AG04449 (cell line): ENCODE results near the gene ZBTB16.

Source experiments
- CTCF ChIA-PET: fragments of 350-600 bp; formaldehyde crosslinking; extraction: SDS; loops from one replicate; lab custom pipeline; 2021; ENCODE audit warnings: antibody characterized with exemption; lab: Yijun Ruan, JAX
- POLR2A ChIA-PET: fragments of 400-600, 350-600 bp; formaldehyde crosslinking; extraction: SDS; loops from one replicate; lab custom pipeline; 2020; ENCODE audit warnings: antibody characterized with exemption, inconsistent platforms; lab: Yijun Ruan, JAX
- DNase-seq: peaks from one replicate; pipeline ENCODE4 v3.0.0-alpha.2; 2010; ENCODE audit warnings: low read depth, low spot score
- H3K4me3 ChIP-seq: 2 replicates; pipeline ENCODE4 v1.5.1; 2011; ENCODE audit warnings: low read depth, mild to moderate bottlenecking, control low read depth, low read length
- TF ChIP-seq, protein P1 (sequence below): IDR thresholded peaks from one replicate; pipeline ENCODE4 v1.5.1; 2011; ENCODE audit warnings: mild to moderate bottlenecking, moderate library complexity, low read length, control low read depth, inconsistent platforms; ENCODE audit not compliant: insufficient read depth; ENCODE audit errors: missing control alignments

The ZBTB16 gene

DNA sequence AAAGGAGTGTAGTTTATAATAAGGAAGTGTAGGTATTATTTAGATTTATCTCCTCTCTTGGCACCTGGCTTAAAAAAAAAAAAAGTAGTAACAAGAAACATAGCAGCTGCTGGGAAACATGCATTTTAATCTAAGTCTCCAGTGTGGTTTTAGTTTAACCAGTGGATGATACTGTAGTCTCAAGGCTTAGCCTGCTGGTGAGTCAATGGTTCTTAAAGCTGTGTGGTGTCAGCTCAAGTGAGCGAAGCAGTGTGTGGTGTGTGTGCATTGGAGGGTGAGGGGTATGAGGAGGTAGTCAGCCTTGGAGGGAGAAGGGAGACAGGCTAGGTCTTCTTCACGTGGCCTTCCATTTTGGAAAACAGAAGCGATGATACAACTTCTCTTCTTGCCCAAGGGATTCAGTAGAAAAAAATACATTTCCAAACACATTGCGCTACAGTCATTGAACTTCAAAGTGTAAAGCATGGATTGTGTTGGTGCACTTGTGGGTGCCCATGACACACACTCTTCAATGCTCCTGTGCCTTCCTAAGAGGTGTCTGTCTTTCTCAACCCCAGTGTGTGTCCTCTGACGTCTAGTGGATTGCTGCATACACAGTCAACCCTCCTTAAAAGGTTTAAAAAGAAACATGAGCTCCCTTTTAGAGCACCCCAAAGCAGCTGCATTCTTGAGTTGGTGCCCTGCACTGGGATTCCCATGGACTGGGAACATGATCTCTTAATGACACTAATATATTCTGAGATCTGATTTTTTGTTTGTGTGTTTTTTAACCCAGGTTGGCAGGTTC, 40.1 kb downstream of the ZBTB16 start:
- CTCF ChIA-PET = no interaction called here
- POLR2A ChIA-PET = no interaction called here
- no peak for DNase-seq
- no peak overlapping the region for H3K4me3 ChIP-seq
- TF ChIP-seq, protein P1, sequence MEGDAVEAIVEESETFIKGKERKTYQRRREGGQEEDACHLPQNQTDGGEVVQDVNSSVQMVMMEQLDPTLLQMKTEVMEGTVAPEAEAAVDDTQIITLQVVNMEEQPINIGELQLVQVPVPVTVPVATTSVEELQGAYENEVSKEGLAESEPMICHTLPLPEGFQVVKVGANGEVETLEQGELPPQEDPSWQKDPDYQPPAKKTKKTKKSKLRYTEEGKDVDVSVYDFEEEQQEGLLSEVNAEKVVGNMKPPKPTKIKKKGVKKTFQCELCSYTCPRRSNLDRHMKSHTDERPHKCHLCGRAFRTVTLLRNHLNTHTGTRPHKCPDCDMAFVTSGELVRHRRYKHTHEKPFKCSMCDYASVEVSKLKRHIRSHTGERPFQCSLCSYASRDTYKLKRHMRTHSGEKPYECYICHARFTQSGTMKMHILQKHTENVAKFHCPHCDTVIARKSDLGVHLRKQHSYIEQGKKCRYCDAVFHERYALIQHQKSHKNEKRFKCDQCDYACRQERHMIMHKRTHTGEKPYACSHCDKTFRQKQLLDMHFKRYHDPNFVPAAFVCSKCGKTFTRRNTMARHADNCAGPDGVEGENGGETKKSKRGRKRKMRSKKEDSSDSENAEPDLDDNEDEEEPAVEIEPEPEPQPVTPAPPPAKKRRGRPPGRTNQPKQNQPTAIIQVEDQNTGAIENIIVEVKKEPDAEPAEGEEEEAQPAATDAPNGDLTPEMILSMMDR = no peak

DNA sequence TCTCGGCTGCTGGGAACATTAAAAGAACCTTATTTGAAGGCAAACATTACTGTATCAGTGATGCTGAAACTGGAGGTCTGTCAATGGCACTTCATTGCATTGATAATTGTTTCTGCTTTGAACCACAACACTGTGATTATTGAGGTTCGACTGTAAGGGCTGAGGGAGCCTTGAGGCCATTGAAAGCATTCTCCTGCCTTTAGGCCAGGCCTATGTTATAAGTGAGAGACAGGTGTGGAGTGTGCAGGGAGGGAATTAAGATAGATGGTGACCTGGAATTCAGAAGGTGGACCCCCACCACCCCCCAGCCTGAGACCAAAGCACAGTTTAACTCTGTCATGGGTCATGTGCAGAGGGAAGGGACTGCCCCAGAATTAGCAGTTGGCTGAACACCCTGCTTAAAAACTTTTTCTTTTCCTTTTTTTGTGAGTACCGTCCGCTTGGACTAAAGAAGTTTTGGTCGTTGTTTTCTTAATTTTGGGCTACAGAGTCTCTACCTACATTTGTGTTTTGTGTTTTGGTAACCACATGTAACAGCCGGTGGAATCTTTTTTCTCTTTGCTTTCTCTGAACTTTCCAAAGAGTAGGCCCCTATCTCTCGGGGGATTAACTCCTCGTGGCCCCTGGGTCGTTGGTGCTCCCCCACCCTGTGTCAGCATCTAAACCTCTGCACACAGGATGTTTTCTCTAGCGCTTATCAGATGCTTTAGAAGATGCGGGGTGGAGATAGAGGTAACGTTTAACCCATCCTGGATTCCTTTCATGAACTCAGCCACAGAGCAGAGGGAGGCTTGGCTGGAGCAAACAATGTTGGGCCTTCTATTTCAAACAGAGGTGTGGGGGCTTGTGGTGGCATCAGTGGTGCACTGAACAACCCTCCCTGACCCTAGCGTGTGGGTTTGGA, 43.7 kb downstream of the ZBTB16 start:
- no peak overlapping the region for H3K4me3 ChIP-seq
- no peak for DNase-seq
- ChIA-PET CTCF (no interaction called here), POLR2A (no interaction called here)
- TF ChIP-seq, protein P1 = no peak

DNA sequence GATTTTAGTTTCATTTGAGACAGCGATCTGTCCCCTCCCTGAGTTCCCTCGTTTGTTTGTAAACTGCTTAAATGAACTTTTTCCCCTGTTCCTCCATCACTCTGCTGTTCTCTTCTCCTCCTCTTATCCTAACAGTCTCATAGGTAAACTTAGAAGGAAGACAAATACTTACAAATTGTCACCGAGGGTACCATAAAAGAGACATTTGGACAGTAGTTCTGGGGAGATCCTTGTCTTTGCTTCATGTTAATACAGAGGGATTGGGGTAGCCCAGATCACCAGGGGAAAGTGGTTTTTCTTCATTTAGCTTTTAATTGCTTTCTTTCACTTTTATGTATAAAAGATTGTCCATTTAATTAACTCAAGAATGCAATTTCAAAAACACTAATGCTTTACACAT, 46.1 kb downstream of the ZBTB16 start:
- H3K4me3 ChIP-seq = no peak overlapping the region
- DNase-seq = no peak
- TF ChIP-seq, protein P1 = no peak
- POLR2A ChIA-PET = no interaction called here
- CTCF ChIA-PET = interaction anchor here (1.0 kb wide), 1 partner anchor 9 kb away, joined by 3 read pairs; no protein-coding TSS in a partner anchor

DNA sequence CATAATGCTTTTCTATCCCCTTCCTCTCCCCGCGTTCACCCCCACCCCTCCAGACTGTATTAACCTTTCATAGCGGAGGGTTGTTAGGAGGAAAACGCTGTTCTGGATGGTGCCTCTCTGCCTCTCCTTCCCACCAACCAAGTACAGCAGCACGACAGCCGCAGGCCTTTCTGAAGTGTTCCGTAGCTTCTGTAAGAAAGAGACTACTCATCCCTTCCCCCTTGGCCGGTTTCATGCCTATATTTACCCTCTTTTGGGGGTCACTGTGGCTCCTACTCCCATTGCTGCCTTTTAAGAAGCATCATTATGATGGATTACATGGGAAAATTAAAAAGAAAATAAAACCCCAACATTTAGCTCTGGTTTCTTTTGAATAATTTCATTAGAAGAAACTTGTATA, 46.5 kb downstream of the ZBTB16 start:
- TF ChIP-seq, protein P1 = no peak
- DNase-seq = no peak
- ChIA-PET POLR2A (no interaction called here), CTCF (interaction anchor here (1.0 kb wide), 1 partner anchor 9 kb away, joined by 3 read pairs; no protein-coding TSS in a partner anchor)
- H3K4me3 ChIP-seq = no peak overlapping the region

DNA sequence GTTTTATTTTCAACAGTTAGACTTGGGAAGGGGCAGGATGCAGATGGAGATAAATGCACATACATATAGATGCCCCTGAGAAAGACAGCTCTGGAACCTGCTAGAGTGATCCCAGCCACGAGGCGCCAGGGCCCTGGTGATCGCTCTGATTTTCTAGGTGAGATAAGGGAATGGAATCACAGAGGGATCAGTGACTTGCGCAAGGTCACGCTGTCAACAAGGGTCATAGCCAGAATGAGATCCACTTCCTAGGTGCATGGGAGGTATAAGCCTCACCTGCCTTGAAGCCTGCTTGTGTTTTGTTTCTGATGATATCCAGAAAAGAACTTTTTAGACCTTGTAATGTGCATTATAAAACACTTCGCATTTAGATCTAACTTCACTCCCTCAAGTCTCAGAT, 47.5 kb downstream of the ZBTB16 start:
- no peak for DNase-seq
- TF ChIP-seq, protein P1 = no peak
- CTCF ChIA-PET = no interaction called here
- POLR2A ChIA-PET = no interaction called here
- no peak overlapping the region for H3K4me3 ChIP-seq
